ENCODE results near the gene FBXL2. TPM values are rescaled to one million over a fixed set of nuclear protein-coding genes. Genes with fewer than 3 reads are reported as not detected.
"Not testable (repeated sequence)": the region's sequence is repeated elsewhere in the genome, so short reads cannot be mapped to it uniquely, and the experiment has no call there.

Gene FBXL2
- total RNA-seq, 8 experiments from 2014 or later, result 8.9 to 33.8 (median 14.0) TPM

DNA sequence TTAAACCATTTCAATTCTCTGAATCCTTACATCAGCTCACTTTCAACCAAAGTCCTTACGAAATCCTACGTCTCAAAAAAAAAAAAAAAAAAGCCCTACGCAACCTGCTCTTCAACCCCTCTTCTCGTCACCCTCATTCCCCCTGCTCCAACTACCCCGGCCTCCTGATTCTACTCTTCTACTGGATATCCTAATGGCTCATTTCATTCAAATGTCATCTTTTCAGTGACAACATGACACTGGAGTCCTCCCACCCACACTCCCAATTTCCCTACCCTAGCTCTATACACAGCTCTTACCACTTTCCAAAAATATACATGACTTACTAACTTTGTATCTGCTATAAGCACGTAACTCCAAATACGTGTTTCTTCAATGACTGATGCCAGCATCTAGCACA is 151.5 kb downstream of the FBXL2 start:
- peaks cover 2 to 3% of the 10 kb centered on the region in 2 donors for H3K4me1 ChIP-seq (replicated peaks in 1 of 2)

DNA sequence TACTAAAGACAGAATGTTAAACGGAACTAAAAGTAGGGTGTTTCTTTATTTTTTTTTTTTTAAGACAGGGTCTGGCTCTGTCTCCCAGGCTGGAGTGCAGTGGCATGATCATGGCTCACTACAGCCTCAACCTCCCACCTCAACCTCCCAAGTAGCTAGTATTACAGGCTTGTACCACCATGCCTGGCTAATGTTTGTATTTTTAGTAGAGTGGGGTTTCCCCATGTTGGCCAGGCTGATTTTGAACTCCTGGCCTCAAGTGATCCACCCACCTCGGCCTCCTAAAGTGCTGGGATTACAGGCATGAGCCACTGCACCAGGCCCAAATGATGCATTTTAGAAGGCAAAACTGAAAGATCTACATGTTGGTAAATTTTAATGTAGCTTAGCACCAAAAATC is 152.1 kb downstream of the FBXL2 start:
- H3K4me1 ChIP-seq (replicated peaks in 1 of 2); H3K27ac ChIP-seq; ATAC-seq (replicated peaks in 6 of 8); in situ Hi-C loops (cut with MboI; ENCODE audit: low pct_unique_long_range_greater_than_20kb in 2 of 9, low sequenced_read_pairs in 9 of 9, unreplicated experiment in 9 of 9); H3K4me3 ChIP-seq: not testable (repeated sequence)
- 33 to 100% (median 95%) methylated on average over 1 to 2 of the region's 2 CpGs; no CpG with 5 or more reads in 2 of the 10 experiments for WGBS, 10 experiments

More for the DNA sequence above, 151.5 kb downstream of the FBXL2 start:
- H3K27ac ChIP-seq, result no peak overlapping the region
- no peak overlapping the region for H3K4me3 ChIP-seq
- WGBS, 10 experiments, result 80 to 100% (median 92%) methylated on average over 1 to 7 of the region's 7 CpGs; no CpG with 5 or more reads in 1 of the 10 experiments
- in situ Hi-C loops (cut with MboI; ENCODE audit: low pct_unique_long_range_greater_than_20kb in 2 of 9, low sequenced_read_pairs in 9 of 9, unreplicated experiment in 9 of 9), result no loop called here
- no peak for ATAC-seq (replicated peaks in 6 of 8)

GRCh38 chr3:33430061-33430460 is 152.8 kb downstream of the FBXL2 start:
- in situ Hi-C loops (cut with MboI; ENCODE audit: low pct_unique_long_range_greater_than_20kb in 2 of 9, low sequenced_read_pairs in 9 of 9, unreplicated experiment in 9 of 9), result no loop called here
- WGBS, 10 experiments, result 71 to 100% (median 82%) methylated on average over 1 of the region's 1 CpG; no CpG with 5 or more reads in 4 of the 10 experiments
- H3K4me3 ChIP-seq, result no peak overlapping the region
- H3K27ac ChIP-seq, result no peak overlapping the region
- peaks cover 2 to 3% of the 10 kb centered on the region in 2 donors for H3K4me1 ChIP-seq (replicated peaks in 1 of 2)
- no peak for ATAC-seq (replicated peaks in 6 of 8)

DNA sequence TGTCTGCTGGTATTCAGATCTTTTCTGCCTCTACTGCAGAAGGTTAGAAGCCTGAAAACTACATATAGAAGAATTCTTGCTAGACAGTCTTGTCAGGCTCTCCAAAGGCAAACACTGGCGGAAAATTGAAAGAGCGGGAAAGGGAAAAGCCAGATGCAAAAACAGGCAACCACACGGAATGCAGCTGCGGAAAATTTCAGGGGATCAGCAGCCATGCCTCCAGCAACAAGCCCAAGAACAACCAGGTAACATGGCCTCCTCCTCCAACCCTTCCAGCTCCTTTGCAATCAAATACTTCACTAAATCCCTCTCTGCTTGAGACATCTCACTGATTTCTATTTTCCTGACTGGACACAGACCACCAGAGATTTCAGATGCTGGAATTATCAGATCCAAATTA is 153.3 kb downstream of the FBXL2 start:
- in situ Hi-C loops (cut with MboI; ENCODE audit: low pct_unique_long_range_greater_than_20kb in 2 of 9, low sequenced_read_pairs in 9 of 9, unreplicated experiment in 9 of 9), result no loop called here
- no peak overlapping the region for H3K27ac ChIP-seq
- peaks cover 2 to 8% of the 10 kb centered on the region in 2 donors for H3K4me1 ChIP-seq (replicated peaks in 1 of 2)
- WGBS, 10 experiments, result 59 to 93% (median 83%) methylated on average over 2 to 4 of the region's 4 CpGs; no CpG with 5 or more reads in 2 of the 10 experiments
- H3K4me3 ChIP-seq, result no peak overlapping the region
- ATAC-seq (replicated peaks in 6 of 8), result no peak

DNA sequence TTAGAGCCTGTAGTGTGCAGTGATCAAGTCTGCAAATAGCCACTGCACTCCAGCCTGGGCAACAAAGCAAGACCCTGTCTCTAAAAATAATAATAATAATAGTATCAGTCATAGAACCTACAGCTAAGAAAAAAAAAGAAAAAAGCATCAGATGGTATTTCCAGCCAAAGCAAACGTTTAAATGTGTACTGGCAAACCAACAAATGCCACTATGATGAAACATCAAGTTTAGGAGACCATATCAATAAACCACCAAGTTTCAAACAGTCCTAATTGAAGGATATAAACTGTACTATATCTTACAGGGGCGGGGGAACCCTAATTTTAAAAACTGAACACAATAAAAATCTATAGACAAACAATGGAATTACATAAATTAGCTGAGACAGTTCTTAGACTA is 156.6 kb downstream of the FBXL2 start:
- in situ Hi-C loops (cut with MboI; ENCODE audit: low pct_unique_long_range_greater_than_20kb in 2 of 9, low sequenced_read_pairs in 9 of 9, unreplicated experiment in 9 of 9), result no loop called here
- Histone ChIP-seq H3K27ac (no peak overlapping the region), H3K4me3 (no peak overlapping the region), H3K4me1 (replicated peaks in 1 of 2) (peaks cover 3 to 29% of the 10 kb centered on the region in 2 donors)
- 0 to 100% (median 83%) methylated on average over 1 to 2 of the region's 2 CpGs; no CpG with 5 or more reads in 1 of the 10 experiments for WGBS, 10 experiments
- ATAC-seq (replicated peaks in 6 of 8), result no peak

Other genes starting within 250 kb of the FBXL2 start
- gene GLB1, start 180.3 kb upstream of the FBXL2 start, total RNA-seq, result 10 to 100 TPM; 21.5 to 86.0 (median 33.6) TPM
- 1 to 10 TPM; 2.3 to 8.6 (median 3.9) TPM for gene TMPPE, start 180.3 kb upstream of the FBXL2 start, total RNA-seq
- 100 to 1,000 TPM in 3 of 8 experiments, 10 to 100 TPM in 5; 14.2 to 197 (median 36.2) TPM for gene CRTAP, start 163.4 kb upstream of the FBXL2 start, total RNA-seq
- 10 to 100 TPM in 1 of 8 experiments, 1 to 10 TPM in 2, under 1 TPM in 5; 0.20 to 14.0 (median 0.77) TPM for gene SUSD5, start 58.6 kb upstream of the FBXL2 start, total RNA-seq
- 10 to 100 TPM; 17.3 to 99.5 (median 35.4) TPM for gene UBP1, start 163.0 kb downstream of the FBXL2 start, total RNA-seq

Data from motor neuron (in vitro differentiated cells).